WTC11 (cell line): ENCODE measurements around the gene TP73.

Experiments used
- CREB1 ChIP-seq: sonication (generic); formaldehyde crosslinking; IDR thresholded peaks from 2 replicates; pipeline ENCODE4 v1.8.0; 2023; ENCODE audit warnings: mild to moderate bottlenecking, missing genetic modification reagents
- CTCF ChIP-seq: fragments of 200-600 bp; IDR thresholded peaks from 2 replicates; pipeline ENCODE4 v1.8.0; 2022; ENCODE audit warnings: antibody characterized with exemption
- E2F4 ChIP-seq: sonication (generic); formaldehyde crosslinking; IDR thresholded peaks from 2 replicates; pipeline ENCODE4 v1.8.1; 2022; ENCODE audit warnings: low read depth, mild to moderate bottlenecking, moderate library complexity, missing genetic modification reagents, borderline replicate concordance
- ESRRA ChIP-seq: sonication (generic); formaldehyde crosslinking; IDR thresholded peaks from 2 replicates; pipeline ENCODE4 v1.8.1; 2022; ENCODE audit warnings: mild to moderate bottlenecking, missing genetic modification reagents, borderline replicate concordance
- FOXJ3 ChIP-seq: sonication (generic); formaldehyde crosslinking; IDR thresholded peaks from 2 replicates; pipeline ENCODE4 v1.9.0; 2021; ENCODE audit warnings: missing genetic modification reagents, mild to moderate bottlenecking, borderline replicate concordance
- FOXK1 ChIP-seq: sonication (generic); formaldehyde crosslinking; IDR thresholded peaks from 2 replicates; pipeline ENCODE4 v1.8.0; 2022; ENCODE audit warnings: mild to moderate bottlenecking, moderate library complexity, missing genetic modification reagents
- IRF2 ChIP-seq: sonication (generic); formaldehyde crosslinking; IDR thresholded peaks from 2 replicates; pipeline ENCODE4 v1.8.0; 2022; ENCODE audit warnings: low read depth, missing genetic modification reagents, borderline replicate concordance
- JAZF1 ChIP-seq: fragments of 250-450 bp; sonication (Bioruptor Pico); IDR thresholded peaks from 2 replicates; pipeline ENCODE4 v1.9.0; 2021; ENCODE audit warnings: moderate library complexity, mild to moderate bottlenecking, inconsistent platforms
- NR2C2 ChIP-seq: sonication (generic); formaldehyde crosslinking; IDR thresholded peaks from 2 replicates; pipeline ENCODE4 v1.8.0; 2022; ENCODE audit warnings: mild to moderate bottlenecking, missing genetic modification reagents
- RELA ChIP-seq: sonication (generic); formaldehyde crosslinking; IDR thresholded peaks from 2 replicates; pipeline ENCODE4 v1.8.1; 2022; ENCODE audit warnings: missing genetic modification reagents, mild to moderate bottlenecking, borderline replicate concordance
- STAT6 ChIP-seq: sonication (generic); formaldehyde crosslinking; conservative IDR thresholded peaks from 2 replicates; pipeline ENCODE4 v1.8.1; 2023; ENCODE audit warnings: mild to moderate bottlenecking, low read depth, missing genetic modification reagents, moderate library complexity
- TEAD4 ChIP-seq: sonication (generic); formaldehyde crosslinking; IDR thresholded peaks from 2 replicates; pipeline ENCODE4 v1.8.0; 2022; ENCODE audit warnings: mild to moderate bottlenecking, missing genetic modification reagents
- USF2 ChIP-seq: sonication (generic); formaldehyde crosslinking; IDR thresholded peaks from 2 replicates; pipeline ENCODE4 v1.8.1; 2023; ENCODE audit warnings: mild to moderate bottlenecking, missing genetic modification reagents, moderate library complexity

- no peak for TF ChIP-seq CREB1
- no peak for TF ChIP-seq E2F4 (CRISPR knock-in tag)
- no peak for TF ChIP-seq CTCF
- TF ChIP-seq ESRRA (CRISPR knock-in tag): no peak
- no peak for TF ChIP-seq JAZF1 (CRISPR knock-in tag)
- no peak for TF ChIP-seq TEAD4 (CRISPR knock-in tag)
- TF ChIP-seq NR2C2 (CRISPR knock-in tag): no peak
- no peak for TF ChIP-seq USF2 (CRISPR knock-in tag)
- TF ChIP-seq RELA (CRISPR knock-in tag): no peak
- TF ChIP-seq FOXK1 (CRISPR knock-in tag): no peak
- no peak for TF ChIP-seq FOXJ3 (CRISPR knock-in tag)
- no peak for TF ChIP-seq STAT6 (CRISPR knock-in tag)
- no peak for TF ChIP-seq IRF2
These were observed 115.1 kb downstream of the TP73 start for GRCh38 chr1:3767328-3767925.
